ENCODE results near the gene GLOD4.
"Not testable (repeated sequence)": the region's sequence is repeated elsewhere in the genome, so short reads cannot be mapped to it uniquely, and the experiment has no call there.

Gene GLOD4

DNA sequence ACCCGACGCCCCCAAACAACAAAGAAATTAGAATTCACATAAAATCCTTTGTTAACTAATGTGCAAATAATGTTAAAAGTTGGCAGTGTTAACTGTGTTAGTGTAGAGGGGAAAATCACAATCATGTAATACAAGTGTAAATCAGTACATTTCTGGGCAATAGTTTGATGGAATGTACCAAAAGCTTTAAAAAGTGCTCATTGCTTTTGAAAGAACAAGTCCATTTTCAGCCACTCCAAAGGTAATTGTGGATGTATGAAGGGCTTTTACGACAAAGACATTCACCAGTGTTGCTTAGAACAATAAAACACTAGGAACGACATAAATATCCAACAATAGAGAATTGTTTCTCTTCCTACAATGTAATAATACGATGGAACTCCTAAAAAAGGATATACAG is 9.1 kb downstream of the GLOD4 start:
- DNase-seq = no peak

DNA sequence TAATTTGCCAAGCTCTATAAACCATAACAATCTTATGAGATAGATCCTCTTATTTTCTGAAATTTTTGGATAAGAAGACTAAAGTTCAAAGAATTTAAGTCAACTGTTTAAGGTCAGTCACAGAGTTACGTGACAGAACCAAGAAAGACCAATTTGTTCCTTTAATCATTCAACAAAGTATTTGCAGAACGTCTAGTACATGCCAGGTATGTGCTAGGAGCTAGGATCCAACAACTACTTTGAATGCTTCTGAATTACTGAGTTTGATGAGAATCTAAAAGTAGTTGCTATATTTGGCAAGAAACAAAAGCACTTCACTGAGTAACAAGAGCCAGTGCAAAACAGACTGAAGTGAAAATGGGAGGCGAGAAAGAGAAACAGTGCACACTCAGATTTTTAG is 15.0 kb downstream of the GLOD4 start:
- DNase-seq = no peak

DNA sequence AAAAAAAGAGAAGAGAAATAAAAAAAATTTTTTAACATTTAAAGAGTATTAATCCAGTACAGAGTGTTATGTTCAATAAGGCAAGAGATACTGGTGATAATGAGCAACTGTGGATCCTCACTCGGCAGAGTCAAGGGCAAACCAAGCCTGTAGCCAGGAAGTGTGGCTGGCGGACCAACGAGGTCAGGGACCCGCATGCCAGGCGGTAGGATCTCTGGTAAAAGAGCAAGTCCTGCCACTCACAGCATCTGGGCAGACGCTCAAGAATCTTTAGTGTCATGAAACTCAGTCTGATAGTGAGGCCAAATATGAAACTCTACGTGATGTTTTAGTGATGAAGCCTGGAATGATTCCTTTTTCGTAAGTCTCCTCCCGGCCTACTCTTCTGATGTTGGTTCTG is 21.7 kb downstream of the GLOD4 start:
- no peak for DNase-seq

DNA sequence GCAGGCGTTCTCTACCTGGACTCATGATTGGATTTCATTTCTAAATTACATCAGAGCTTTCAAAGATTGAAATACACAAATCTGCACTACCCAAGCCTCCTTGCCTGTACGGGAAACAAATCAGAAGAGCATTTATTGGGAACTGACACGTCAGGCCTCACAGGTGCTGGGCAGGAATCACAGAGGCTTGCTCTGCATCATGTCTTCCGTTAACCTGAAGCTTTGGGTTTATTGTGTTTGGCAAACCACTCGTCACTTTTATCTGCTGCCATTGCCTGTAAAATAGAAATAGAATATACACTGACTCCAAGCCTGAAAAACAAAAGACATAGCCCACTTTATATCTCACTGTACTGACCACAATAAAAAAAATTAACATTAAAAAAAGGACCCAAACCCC is 22.1 kb downstream of the GLOD4 start:
- DNase-seq = no peak

DNA sequence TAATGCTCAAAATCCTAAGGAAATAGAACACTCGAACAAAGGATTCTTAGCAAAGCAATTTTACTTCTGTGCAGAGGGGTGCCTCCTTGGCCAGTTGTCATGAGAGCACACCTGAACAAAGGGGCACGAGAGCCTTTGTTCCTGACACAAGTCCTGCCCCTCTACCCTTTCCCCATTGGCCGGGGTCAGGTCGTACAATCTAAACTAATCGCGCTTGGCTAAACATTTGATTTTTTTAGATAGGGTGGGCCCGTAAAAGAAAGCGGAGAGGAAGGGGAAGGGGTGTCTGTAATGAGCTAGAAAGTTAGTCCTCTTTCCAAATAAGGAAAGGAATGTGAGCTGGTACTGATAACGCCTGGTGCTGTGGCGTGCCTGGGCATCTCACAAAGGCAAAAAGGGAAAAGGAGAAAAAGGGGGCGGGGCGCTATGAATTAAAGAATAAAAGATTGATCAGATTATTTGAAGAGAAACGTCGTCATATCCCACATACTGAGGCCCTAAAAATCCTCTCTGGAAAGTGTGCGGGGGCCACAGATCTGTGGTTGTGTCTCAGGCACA is 26.0 kb downstream of the GLOD4 start:
- DNase-seq = not testable (repeated sequence)

DNA sequence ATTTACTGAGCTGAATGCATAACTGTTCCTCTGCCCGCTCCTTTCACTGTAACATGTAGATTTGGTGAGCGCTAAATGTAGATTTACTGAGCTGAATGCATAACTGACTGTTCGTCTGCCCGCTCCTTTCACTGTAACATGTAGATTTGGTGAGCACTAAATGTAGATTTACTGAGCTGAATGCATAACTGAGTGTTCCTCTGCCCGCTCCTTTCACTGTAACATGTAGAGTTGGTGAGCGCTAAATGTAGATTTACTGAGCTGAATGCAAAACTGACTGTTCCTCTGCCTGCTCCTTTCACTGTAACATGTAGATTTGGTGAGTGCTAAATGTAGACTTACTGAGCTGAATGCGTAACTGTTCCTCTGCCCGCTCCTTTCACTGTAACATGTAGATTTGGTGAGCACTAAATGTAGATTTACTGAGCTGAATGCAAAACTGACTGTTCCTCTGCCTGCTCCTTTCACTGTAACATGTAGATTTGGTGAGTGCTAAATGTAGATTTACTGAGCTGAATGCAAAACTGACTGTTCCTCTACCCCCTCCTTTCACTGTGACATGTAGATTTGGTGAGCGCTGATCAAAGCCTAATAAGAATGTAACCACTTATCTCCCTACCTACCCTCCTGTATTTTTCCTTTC is 26.6 kb downstream of the GLOD4 start:
- DNase-seq = not testable (repeated sequence)

DNA sequence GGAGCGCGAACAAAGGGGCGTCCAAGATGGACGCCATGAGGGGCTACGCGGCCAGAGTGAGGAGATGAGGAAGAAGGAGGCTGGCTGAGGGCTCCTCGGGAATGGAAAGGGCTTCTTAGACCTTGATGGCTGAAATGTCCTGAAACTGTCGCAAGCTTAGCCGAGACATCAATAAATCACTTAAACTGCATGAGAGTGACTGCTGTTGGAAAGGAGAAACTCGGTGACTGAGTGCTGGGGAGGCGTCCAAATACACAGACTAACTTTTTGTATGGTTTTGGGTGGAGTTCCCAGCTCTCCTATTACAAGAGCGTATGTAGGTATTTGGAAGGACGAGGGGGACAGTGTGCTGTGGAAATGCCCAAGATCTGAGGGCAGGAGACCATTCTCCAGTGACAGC is 28.7 kb downstream of the GLOD4 start:
- DNase-seq = no peak

DNA sequence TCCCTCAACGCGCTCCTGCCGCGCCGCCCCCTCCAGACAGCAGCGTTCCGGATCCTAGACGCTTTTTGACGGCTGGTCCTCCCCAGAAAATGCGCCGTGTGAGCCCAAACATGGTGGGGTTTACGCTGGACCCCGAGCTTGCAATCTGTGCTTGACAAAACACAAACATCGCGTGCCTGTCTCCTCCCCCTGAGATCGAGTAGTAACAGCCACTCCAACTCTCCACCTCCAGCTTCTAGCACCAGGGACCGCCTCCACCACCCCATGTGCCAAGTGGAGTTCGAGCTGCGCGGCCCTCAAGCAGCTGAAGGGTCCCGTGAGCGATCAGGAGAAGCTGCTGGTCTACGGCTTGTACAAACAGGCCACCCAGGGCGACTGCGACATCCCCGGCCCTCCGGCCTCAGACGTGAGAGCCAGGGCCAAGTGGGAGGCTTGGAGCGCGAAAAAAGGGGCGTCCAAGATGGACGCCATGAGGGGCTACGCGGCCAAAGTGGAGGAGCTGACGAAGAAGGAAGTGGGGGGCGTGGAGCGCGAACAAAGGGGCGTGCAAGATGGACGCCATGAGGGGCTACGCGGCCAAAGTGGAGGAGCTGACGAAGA is 29.4 kb downstream of the GLOD4 start:
- DNase-seq = no peak

DNA sequence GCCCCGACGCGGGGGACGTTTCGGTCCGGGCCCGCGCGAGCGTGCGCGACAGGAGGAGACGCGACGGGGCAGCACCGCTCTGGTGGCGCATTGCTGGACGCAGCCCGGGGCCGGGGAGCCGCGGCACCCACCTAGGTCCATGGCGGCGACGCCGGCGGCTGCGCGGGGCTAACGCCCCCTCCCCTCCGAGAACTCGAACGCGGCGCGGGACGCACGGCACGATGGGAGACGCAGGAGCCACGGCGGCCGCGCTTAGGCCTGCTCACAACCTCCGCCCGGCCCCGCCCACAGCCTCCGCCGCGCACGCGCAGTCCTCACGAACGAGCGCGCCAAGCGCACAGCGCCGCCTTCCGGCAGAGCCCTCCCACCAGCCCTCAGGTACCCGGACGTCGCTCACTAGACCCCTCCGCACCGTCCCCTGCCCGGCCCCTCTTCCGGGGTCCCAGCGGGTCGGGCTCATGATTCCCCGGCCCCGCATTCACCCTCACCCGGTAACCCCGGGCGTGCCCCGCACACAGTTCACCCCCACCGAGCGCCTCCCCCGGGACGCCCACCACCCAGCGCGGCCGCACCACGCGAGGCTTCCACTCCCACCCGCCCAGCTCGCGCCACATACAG is 30.0 kb downstream of the GLOD4 start, which contains the start of gene GEMIN4:
Gene GEMIN4 (minus strand): TSS at position 263 of the 618 bp plus-strand sequence. CDS start 122 bp downstream, at position 141.
- DNase-seq = peak; percentile 45

DNA sequence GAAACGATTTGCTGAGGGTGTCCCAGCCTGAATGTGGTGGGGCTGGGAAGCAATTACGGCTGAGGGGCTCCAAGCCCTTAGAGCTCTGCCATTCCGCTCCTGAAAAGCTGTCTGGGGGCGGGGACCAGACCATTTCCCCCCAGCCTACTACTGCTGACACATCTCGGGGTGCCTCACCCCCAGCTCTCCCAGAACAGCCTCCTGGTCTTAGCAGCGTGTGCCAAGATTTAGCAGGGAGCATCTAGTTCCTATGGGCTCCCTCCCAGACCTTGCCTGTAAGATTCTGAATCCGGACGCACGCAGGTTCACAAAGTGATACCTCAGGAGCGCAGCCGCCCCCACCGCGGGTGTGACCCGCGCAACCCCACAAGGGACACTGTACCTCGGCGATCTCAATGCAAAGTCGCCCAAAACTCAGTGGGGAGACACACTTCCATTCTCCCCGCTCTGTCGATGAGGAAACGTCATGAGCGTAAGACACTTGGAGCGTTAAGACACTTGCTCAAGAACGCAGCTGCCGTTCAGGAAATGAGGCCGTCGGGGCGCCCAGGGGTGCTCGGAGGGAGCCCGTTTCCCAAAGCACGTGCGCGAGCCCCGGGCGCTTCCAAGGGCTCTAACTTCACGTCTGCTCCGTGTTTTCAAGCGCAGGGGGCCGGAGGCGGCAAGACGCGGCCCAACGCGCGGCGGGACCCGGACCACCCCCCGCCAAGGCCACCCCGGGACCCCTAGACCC is 30.6 kb downstream of the GLOD4 start:
- DNase-seq = no peak

DNA sequence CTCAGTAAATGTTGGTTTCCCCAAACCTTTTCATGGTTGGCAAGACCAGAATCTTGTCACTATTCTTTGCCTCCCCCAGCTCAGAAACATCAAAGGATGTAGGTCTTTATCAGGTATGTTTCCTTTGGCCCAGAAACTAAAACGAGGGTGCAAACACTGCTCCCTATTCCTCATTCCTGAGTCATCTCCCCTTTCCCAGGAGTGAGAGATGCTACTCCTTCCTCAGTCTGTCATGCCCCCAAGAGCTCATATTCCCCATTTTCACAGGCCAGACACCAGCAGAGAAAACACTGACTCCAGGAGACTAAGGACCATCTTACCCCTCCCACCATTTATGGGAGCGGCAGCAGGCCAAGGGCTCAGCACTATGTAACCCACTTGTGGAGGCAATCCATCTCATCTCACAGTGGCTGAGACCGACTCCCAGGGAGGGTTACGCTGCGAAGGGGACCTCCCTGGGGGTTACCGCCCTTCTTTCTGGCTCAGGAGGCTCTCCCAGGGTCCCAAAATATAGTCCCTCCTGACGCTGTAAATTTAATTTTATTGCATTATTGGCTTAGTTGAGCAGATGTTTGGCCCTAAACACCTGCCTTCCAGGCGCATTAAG is 31.5 kb downstream of the GLOD4 start:
- DNase-seq = no peak

DNA sequence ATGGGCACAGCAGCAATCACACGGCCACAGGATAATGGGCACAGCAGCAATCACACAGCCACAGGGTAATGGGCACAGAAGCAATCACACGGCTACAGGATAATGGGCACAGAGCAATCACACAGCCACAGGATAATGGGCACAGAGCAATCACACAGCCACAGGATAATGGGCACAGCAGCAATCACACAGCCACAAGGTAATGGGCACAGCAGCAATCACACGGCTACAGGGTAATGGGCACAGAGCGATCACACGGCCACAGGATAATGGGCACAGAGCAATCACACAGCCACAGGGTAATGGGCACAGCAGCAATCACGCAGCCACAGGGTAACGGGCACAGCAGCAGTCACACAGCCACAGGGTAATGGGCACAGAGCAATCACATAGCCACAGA is 32.7 kb downstream of the GLOD4 start:
- DNase-seq = not testable (repeated sequence)

DNA sequence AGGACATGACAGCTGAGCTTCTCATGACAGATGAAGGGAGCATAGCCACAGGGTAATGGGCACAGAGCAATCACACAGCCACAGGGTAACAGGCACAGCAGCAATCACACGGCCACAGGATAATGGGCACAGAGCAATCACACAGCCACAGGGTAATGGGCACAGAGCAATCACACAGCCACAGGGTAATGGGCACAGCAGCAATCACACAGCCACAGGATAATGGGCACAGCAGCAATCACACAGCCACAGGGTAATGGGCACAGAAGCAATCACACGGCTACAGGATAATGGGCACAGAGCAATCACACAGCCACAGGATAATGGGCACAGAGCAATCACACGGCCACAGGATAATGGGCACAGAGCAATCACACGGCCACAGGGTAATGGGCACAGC is 33.5 kb downstream of the GLOD4 start:
- not testable (repeated sequence) for DNase-seq

DNA sequence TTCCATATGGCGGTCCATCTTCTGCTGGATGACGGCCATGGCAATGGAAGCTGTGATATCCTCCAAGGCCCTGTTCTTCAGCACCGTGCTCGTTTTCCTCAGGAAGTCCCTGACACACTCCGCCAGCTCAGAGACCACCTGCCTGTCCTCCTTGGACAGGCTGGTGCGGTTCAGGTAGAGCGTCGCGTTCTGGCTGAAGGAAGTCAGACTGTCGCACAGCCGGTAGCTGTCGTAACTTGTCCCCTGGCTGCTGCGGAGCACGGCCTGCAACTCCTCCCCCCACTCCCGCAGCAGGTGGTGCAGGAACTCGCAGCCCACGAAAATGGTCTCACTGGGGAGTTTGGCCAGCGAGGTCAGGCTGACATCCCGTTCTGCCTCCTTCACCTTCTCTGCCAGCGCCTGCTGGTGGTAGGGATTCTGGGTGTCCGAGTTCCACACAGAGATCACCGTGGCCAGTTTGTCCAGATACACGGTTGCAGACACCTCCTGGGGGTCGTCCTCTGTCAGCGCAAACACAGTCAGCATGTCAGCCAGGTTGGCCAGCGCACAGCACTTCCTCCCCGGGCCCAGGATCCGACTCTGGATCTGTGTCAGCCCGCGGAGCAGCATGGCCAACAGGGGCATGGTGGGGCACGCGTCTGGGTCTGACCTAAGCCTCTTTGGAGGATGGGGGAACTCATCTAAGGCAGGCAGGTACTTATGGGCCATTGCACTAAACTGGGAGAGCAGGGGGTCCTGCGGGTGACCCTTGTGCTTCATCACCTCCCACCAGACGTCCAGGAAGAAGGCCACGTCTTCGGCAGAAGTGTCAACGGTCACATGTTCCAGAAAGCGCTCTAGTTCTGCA is 35.1 kb downstream of the GLOD4 start:
- DNase-seq = no peak

DNA sequence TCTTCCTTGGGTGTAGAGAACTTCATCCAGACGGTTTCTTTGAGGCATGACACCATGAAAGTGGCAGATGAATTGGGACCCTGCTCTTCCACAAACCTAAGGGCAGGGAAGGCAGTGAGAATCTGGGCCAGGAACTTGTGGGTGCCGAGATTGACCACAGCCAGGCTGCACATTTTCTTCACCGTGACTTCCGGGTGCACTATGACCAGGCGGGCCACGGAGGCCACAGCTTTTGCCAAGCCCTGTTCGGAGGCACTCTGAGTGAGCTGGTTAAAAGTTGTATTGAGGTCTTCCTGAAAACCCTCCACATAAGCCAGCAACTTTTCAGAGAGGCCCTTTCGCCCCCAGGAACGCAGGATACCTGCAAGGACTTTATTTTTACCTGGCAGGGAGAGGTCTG is 35.9 kb downstream of the GLOD4 start:
- no peak for DNase-seq

DNA sequence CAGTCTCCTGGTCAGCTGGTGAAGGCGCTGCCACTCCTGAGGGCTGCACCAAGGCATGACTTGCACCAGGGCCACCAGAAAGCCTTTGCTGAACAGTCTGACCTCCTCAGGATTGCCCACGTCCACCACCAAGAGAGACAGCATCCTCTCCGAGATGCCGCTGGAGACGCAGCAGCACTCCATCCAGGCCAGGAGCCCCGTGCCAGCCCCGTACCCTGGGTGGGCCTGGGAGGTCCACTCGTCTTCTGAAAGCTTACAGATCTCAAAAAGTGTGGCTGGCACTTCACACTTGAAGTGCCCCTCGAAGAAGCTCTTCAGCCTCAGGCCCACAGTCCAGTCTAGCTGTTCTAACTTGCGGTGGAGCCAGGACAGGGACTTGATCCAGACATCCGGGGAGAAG is 36.7 kb downstream of the GLOD4 start:
- DNase-seq = no peak

DNA sequence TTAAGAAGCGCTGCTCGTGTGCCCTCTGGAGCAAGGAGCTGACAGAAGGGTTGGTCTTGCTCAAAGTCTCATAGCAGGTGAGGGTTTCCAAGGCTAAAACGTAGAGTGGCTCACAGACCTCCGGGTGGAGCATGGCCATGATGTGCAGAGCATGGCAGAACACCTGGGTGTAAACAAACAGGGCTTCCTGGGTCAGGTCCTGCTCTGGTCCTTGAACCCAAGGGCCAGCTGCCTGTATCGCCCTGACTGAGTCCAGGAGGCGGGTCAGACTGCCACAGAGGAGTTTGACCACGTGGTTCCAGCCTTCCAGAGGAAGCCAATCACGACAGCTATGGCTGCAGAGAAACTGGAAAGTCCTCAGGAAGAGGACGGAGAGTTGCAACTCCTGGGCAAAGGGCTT is 37.1 kb downstream of the GLOD4 start:
- no peak for DNase-seq

DNA sequence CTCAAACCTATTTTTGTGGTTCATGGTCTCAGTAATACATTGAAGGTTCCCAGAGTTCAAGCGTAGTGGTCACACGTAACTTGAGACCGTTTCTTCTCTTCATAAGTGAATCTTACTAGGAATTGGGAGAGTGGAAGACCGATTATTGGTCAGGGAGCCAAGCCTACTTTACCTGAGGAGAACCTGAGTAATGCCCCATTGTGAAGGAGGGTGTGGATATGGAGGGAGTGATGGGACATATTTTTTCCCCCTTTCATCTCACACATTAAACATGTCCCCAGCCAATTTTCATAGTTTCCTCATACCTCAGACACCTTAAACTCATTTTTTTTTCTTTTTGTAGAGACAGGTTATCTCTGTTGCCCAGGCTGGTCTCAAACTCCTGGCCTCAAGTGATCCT is 38.9 kb downstream of the GLOD4 start:
- no peak for DNase-seq

DNA sequence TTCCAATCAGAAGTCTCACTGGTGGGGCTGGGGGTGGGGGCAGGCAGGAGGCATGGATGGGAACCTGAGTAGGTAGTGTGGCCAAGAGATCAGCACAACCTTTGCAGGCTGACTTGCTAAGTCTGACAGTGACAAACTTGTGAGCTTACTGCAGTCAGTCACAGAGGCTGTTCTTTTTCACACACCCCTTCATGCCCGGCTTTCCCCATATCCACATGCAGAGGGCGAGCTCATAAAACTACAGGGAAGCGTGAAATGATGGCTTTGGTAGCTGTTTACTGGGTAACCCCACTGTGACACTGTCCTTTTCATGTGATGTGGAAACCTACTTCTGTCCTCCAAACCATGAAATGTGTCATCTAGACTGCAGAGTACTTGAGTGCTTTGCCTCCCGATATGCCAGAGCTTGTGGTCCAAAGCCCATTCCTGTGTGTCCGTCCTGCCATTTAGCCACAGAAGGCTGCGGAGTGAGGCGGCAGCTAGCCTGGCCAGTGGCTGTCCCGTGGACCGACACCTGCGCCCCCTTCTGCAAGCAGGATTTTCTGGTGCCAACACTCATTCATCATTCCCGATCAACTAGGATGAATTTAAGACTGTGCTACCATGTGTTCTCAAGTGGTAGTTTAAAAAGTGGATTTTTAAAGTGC is 39.8 kb downstream of the GLOD4 start:
- no peak for DNase-seq

DNA sequence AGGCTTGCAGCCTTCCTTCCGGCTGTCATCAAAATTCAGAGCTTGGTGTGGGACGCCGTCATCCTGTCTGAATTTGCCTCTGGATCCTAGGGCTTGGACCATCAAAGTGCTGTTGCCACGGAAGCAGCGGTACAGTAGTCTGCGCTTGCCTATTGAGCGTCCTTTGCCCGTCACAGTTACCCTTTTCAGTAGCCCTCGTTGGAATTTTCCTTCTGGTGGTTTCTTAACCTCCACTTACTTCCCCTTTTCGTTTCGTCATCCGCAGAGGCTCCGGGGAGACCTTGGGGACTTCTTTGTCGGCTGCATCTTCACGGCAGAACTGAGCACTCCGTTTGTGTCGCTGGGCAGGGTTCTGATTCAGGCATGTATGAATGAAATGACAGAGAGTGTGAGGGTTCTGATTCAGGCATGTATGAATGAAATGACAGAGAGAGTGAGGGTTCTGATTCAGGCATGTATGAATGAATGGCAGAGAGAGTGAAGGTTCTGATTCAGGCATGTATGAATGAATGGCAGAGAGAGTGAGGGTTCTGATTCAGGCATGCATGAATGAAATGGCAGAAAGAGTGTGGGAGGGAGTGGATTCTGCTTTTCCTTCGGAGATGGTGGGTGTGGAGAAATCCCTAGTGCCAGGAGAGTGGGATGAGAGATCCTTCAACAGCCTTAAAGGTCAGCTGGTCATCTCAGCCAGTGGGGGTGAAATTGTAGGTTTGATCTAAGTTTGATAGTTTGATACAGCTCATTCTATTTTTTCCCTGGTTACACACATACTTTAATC is 41.7 kb downstream of the GLOD4 start:
- DNase-seq = no peak
